GM21447 (cell line): Measurements from ENCODE around the gene HOMER2.
"Not testable (repeated sequence)": the region's sequence is repeated elsewhere in the genome, so short reads cannot be mapped to it uniquely, and the experiment has no call there.

Source experiments
- ATAC-seq: cut with Tn5 transposase; IDR thresholded peaks from one replicate; pipeline ENCODE4 v1.9.1; 2021; ENCODE audit not compliant: unreplicated experiment

Gene HOMER2

DNA sequence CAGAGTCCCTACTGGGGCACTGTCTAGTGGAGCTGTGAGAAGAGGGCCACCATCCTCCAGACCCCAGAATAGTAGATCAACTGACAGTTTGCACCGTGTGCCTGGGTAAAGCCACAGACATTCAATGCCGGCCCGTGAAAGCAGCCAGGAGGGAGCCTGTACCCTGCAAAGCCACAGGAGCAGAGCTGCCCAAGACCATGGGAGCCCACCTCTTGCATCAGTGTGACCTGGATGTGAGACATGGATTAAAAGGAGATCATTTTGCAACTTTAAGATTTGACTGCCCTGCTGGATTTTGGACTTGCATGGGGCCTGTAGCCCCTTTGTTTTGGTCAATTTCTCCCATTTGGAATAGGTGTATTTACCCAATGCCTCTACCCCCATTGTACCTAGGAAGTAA, 86.5 kb downstream of the HOMER2 start:
- ATAC-seq = not testable (repeated sequence)

DNA sequence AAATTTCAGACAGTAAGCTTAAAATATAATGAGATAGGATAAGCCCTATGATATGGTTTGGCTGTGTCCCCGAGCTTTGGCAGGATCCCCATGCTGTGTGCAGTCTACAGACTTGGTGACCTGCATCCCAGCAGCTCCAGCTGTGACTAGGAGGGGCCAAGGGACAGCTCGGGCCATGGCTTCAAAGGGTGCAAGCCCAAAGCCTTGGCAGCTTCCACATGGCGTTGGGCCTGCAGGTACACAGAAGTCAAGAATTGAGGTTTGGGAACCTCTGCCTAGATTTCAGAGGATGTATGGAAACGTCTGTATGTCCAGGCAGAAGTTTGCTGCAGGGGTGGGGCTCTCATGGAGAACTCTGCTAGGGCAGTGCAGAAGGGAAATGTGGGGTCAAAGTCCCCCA, 86.9 kb downstream of the HOMER2 start:
- not testable (repeated sequence) for ATAC-seq

DNA sequence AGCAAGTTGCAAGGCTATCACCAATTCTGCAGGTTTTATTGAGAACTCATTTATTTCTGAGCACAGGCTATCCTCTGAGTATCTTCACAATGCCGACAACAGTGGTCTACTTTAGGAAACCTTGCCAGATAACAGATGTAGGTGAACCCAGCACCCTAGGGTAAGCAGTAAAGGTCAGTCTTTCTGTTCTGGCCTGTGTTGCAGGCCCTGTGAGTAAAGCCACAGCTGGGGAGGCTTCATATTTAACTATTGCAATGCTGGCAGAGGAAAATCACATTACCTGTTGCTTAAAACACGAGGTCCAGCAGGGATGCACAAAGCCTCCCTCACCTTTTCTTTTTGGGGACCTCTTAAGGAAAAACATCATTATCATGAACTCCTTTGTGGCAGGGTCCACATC, 87.6 kb downstream of the HOMER2 start:
- ATAC-seq = no peak

DNA sequence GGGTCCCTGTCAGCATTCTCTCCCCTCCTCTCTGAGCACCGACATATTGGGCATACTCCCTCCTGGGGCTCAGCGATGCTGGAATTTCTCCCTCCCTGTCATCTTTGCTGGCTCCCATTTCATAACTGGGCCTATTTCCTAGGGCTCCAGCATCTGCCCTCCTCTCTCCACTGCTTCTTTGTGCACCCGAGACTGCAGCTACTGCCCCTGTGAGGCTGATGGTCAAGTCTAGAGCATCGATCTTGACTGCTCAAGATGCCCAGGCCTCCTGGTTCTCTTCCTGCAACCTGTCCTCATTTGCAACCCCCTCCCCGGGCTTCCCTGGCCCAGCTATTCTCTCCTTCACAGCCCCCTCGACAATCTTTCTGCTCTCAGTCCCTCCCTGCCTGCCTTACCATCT, 89.6 kb downstream of the HOMER2 start:
- ATAC-seq = no peak

DNA sequence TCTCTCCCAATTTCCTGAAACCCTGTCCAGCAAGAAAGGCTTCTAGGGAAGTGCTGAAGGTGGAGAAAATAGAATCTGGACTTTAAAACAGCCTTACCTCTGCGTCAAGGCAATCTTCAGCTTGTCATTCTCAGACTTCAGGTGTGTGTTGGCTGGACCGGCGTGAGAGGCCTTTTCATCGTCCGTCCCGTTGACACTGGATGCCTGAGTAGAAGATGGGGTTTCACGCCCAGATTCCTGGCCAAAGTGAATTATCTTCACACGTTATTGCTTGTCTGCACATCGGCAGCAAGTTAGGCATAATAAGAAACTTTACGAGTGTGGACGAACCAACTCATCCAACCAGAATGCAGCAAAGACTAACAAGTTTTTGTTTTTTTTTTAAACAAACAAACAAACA, 93.6 kb downstream of the HOMER2 start:
- ATAC-seq = no peak

DNA sequence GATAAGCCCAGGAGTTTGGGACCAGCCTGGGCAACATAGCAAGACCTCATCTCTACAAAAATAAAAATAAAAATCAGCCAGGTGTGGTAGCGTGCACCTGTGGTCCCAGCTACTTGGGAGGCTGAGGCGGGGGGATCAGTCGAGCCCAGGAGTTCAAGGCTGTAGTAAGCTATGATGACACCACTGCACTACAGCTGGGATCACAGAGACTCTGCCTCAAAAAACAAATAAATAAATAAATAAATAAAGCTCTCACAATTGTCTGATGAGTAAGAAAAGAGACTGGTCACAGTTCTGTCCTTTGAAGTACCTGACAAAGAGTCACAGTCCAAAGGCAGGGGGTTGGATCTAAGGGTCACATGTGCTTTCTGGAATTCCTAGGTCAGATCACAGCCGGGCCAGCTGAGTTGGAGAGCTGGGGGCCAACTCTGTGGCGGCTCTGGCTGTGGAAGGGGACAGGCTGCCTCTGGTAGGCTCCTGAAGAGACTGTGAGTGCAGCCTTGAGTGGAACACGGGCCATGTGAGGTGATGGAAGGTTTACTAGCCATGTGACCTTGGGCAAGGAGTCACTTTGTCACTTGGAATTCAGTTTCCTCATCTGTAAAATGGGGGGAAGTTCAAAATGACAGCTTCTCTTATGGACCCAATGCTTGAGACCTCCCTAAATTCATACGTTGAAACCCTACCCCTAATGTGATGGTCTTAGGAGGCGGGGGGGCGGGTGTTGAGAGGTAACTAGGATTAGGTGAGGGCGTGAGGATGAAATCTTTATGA, 95.9 kb downstream of the HOMER2 start:
- ATAC-seq = no peak

DNA sequence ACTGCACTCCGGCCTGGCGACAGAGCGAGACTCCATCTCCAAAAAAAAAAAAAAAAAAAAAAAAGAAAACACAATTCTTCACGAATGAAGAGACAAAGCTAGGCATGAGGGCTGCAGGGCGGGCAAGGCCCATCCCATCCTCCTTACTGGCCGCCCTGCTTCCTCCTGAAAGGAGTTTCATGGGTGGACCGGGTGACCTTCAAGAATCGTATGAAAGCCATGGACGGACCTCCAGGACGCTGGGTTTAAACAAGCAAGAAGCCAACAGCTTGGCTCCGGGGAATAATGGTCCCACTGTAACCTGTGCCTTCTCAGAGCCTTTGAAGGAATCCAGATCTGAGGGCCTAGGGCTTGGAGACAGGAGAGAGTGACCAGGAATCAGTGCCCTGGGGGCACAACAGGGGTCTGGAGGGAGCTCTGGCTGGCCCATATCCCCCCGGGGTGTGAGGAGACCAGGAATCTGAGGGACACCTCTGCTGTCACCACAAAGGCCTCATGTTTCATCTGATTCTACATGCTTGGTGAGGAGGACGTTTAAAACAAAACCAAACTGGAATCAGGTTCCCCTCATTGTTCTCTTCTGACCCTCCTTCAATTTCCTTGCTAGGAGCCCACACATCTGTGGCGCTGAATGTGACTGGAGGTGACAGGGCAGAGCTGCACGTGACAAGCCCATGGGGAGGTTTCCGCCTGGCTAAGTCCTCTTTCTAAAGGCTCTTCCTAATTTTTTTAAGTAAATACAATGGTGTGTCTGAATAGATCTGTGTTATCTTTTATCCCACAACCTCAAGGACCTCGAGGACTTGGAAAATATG, 97.0 kb downstream of the HOMER2 start:
- no peak for ATAC-seq

DNA sequence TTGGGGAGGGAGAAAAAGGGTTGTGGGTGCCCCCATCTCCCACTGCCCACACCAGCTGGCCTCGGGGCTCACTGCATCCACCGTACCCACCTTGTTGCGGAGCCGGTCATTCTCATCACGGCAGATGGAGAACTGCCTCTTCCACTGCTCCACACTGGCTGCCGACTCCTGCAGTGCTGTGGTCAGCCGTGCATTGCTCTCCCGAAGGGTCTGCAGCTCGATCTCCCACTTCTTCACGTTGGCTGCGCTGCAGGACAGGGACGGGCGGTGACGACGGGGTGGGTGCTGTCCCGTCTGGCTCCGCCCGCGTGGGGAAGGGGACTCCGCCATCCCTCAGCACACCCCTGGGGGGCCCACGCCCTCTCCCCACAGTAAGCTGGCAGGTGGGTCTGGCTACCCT, 98.0 kb downstream of the HOMER2 start:
- no peak for ATAC-seq

DNA sequence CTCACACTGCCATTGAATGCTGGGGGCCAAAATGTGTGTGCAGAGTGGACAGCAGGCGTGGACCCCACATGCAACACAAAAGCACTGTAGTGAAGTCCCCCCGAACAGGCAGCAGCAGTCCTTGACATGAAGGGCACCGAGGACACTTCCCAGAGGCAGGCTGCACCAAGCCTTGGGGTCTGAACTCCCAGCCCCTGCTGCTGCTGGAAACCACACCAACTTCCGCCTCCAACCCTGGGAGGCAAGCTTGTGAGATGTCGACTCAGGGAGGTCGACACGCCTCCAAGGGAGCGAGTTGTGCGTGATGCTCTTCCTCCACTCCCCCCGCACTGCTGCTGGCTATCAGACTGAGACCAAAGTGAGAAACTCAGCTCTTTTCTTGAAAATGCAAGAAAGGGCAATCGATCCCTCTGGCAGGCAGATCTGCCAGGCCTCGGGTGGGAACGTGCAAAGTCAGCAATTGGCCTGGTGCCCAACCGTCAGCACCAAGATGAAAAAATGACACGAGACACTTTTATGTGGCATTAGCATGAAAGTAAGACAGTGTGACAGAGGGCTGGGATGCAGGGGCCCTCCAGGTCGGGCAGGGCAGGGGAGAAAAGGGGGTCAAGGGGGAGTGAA, 99.5 kb downstream of the HOMER2 start:
- ATAC-seq = no peak

DNA sequence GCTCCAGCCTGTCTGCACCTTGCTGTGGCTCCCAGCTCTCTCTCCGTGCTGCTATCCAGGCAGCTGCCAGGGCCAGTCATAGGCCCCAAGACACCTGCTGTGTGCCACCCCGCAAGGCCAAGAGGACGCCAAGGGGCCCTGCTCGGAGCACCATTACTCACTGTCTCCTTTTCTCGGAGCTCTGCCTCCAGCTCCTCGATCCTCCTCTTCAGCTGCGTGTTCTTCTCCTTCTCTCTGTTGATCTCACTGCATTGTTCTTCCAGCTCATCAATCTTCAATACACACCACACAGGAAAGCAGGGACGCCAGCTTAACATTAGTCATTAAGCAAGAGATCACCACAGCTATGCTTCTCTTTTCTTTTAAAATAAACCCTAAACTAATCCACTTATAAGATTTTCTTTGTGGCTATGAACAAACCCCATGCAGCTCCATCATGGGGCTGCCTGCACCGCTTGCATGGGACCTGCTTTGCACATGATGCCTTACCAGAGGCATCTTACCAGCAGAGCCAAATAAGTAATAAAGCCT, 100.5 kb downstream of the HOMER2 start:
- ATAC-seq = no peak

DNA sequence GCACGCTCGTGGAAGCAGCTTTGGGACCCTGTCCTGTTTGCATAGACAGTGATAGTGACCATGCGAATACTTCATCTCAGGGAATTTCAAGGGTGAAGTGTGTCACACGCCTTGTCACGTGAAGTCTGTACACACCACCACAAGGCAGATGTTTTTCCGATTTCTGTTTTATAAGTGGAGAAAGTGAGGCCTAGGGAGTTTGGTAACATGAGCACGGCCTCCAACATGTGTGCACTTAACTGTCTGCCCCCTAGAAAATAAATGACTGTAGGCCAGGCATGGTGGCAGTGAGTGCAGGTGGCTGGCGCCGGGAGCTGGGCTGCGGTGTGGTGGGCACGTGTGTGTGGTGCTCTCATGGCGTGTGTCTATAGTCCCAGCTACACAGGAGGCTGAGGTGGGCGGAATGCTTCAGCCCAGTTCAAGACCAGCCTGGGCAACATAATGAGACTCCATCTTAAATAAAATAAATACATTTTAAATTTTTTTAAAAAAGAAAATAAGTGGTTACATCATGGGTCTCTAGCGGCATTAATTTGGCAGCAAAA, 101.1 kb downstream of the HOMER2 start:
- no peak for ATAC-seq

DNA sequence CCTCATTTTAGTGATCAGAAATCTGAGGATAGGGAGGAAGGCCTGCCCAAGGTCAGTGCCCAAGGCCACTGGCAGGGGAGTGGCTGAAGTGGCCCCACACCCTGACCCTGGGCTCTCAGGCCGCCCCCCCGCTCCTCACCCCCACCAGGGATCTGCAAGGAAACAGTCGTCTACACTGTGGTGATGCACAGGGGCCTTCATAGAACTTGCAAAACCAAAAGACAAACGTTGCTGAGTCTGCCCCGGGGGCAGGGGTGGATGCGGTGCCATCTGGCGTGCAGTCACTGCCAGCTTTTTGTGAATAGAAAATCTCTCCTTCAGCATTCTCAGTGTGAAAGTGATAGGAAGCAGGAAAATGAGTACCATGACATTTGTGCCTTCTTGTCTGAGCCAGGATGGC, 101.8 kb downstream of the HOMER2 start:
- no peak for ATAC-seq

DNA sequence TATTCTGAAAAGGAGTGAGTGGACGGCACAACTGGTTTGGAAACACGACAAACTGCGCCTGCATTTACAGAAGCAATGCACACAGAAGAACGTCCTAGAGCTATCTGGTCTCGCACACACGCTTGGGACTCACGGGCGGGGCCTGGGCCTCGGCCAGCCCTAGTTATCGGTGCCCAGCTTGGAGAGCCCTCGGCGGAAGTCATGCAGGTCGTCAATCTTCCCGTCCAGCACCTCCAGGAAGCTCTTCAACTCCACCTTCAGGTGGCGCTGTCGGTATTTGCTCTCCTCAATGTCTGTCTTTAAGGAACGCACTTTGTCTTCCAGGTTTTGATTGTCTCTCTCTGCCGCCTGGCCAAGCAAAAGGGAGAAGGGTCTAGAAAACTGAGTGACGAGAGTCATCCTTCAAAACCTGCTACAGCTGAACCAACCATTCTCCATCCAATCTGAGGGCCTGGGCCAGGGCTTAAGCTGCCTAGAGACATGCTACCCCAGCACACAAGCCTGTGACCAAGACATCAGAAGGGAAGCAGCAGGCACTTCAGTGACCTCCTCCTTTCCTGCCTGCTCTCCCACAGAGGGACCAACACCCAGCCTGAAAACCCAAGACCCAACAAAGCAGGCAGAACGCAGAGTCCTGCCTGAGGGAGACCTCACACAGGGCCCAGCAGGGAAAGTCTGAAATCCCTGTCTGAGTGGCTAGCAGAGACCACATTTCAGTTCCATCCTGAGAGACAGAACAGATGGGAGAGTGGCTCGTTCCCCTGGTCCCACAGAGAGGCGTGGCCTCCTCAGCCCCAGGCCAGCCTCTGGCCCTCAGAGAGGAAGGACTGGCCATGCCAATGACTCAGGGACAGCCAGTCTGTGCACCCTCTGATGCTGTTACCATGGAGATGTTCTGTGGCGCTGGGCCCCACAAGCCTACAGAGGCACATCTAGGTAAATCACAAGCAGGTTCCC, 102.7 kb downstream of the HOMER2 start:
- ATAC-seq = no peak

DNA sequence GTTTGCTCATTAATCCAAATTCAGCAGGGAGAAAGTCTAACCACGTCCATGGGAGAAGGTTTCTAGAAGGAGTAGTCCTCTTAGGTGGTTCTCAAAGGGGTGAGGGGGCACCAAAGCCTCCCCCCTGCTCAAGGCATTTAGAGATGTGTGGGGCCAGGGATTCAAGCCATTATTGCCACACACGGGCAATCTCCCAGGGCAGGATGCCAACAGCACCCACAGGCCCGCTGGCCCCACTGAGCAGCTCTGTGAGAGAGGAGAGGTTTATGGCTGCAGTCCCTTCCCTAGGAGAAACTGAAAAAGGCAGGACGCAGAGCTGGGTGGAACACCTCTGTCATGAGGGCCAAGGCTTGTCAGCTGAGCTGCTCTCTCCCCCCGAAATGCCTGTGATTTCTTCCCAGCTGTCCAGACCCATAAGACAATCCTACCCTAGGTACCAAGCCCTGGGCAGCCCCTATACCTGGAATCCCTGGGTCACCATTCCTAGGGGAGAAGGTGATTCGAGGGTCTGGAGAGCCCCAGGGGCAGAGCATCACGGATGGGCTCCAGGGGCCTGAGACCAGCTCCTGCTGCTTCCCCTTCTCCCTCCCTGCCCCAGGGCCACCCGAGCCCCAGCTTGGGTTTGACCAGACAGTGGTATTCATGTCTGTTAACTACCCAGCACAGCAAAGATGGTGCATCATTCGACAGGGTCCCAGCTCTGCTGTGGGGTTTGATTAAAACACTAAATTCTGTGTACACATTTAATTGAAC, 104.1 kb downstream of the HOMER2 start:
- ATAC-seq = no peak

DNA sequence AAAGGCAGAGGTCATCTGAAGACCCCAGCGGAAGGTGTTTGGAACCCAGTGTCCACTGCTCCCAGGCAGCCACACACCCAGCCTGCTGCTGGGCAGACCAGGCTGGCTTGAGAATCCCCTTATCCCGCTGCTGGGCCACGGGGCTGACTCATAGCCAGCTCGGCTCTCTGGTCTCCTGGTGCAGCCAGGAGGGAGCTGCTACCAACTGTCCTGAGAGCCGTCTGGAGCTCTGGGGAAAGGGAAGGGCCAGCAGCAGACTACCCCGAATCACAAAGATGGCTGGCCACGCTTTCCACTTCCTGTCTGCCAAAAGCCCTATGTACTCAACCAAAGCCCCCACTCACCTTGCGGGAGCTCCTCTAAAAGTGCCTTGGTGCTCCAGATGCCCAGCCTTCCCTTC, 104.8 kb downstream of the HOMER2 start:
- ATAC-seq = no peak

DNA sequence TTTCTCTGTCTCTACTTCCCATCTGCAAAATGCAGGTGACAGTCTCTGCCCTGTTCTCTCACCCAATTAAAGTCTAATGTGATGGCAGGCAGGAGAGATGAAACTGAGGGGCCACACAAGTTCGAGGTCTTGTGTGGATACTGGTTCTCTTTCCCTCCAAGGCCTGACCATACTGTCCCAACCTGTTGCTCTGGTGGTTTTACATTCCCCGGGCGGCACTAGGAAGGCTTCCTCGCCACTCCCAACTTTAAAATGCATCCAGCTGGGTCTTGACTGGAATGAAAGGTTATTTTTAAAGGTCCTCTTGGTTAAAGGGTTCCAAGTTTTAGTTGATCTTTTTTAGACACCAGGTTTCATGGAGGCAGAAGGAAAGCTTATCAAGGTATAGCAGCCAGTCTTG, 105.9 kb downstream of the HOMER2 start:
- ATAC-seq = no peak

DNA sequence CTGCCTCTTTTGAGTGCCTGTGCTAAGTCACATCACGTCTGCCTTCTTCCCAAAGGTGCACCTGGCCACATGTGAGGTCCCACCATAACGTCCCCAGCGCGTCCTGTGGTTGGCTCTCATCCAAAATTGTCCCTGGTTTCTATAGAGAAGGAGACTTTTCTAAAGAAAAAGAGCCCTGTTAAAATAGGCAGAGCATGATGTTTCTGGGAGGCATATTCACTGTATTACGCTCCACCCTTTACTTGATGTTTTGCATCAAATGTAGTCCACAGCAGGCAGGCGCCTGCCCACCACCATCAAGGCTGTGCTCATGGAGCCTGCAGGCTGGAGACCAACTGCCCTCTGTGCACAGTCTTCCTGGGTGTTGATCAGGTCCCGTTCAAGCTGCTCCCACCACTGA, 106.8 kb downstream of the HOMER2 start:
- no peak for ATAC-seq

DNA sequence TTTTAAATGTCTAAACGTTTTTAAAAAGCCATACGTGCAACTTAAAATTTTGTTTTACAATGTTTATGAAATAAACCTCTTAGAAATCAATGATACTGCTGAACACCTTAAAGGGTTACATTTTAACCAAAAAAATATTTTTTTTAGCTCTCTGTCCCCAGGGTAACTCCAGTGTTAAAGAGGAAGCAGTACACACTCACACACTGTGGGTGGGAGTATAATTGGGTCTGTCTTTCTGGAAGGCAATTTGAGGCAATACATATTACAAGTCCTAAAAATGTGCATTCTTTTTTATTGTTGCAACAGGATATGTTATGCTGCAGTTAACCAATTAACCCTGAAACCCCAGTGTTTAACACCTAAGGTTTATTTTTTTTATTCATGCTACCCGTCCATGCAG, 109.0 kb downstream of the HOMER2 start:
- ATAC-seq = no peak

DNA sequence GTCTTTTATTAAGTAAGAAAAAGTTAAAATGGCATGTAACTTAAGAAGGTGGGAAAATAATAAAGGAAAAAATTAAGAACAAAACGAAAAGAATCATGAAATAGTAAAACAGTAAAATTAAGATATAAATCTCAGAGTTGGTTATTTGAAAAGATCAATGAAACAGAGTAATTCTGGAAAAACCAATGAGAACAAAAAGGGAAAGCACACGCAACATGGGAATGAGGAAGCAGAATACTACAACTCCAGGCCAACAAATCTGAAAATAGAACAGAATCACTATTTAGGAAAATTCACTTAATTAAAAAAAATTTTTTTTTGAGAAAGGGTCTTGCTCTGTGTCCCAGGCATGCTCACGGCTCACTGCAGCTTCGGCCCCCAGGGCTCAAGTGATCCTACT, 112.4 kb downstream of the HOMER2 start:
- no peak for ATAC-seq

DNA sequence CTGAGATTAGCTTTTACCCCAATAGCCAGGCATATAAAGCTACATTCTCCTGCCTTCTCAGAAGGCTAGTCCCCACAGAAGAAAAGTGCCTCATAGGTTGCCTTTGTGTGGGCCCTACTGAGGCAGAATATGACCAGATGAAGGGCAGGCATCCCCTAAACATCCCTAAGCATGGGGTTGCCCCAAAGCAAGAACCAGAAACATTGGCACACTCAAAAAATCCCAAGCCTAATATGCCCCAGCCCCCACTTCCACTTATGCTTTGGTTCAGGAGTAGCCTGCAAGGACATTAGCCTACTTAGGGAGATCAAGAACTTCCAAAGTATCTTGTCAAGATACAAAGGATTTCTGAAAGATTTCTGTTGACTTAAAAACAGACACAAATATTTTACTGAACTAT, 113.4 kb downstream of the HOMER2 start:
- no peak for ATAC-seq
